GM10266 (cell line): ENCODE measurements around the gene CACTIN.

Experiments
- DNase-seq: peaks from one replicate; pipeline ENCODE4 v3.0.0; 2012; ENCODE audit errors: extremely low spot score
- TF ChIP-seq, protein P1 (sequence below): IDR thresholded peaks from 2 replicates; pipeline ENCODE4 v1.5.1; 2012; ENCODE audit warnings: mild to moderate bottlenecking, low read depth; ENCODE audit not compliant: control insufficient read depth, insufficient read depth; ENCODE audit errors: missing control alignments

CACTIN gene

DNA sequence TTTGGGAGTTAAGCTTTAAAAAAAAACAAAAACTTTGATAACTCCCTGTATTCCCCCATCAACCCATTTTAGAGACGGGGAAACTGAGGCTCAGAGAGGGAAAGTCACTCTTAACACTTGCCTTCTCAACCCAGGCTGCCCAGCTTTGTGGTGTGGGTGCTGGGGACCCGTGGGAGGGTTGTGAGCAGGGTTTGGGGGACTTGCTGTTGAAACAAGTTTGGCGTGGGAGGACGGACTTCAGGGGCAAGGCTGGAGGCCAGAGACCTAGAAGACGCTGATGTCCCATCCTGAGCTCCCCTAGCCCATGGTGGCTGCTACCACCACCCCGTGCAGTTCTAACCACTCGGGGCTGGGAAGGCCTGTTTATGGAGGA is 747 bp upstream of the CACTIN start:
- DNase-seq, result no peak
- TF ChIP-seq, protein P1, sequence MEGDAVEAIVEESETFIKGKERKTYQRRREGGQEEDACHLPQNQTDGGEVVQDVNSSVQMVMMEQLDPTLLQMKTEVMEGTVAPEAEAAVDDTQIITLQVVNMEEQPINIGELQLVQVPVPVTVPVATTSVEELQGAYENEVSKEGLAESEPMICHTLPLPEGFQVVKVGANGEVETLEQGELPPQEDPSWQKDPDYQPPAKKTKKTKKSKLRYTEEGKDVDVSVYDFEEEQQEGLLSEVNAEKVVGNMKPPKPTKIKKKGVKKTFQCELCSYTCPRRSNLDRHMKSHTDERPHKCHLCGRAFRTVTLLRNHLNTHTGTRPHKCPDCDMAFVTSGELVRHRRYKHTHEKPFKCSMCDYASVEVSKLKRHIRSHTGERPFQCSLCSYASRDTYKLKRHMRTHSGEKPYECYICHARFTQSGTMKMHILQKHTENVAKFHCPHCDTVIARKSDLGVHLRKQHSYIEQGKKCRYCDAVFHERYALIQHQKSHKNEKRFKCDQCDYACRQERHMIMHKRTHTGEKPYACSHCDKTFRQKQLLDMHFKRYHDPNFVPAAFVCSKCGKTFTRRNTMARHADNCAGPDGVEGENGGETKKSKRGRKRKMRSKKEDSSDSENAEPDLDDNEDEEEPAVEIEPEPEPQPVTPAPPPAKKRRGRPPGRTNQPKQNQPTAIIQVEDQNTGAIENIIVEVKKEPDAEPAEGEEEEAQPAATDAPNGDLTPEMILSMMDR, result no peak

DNA sequence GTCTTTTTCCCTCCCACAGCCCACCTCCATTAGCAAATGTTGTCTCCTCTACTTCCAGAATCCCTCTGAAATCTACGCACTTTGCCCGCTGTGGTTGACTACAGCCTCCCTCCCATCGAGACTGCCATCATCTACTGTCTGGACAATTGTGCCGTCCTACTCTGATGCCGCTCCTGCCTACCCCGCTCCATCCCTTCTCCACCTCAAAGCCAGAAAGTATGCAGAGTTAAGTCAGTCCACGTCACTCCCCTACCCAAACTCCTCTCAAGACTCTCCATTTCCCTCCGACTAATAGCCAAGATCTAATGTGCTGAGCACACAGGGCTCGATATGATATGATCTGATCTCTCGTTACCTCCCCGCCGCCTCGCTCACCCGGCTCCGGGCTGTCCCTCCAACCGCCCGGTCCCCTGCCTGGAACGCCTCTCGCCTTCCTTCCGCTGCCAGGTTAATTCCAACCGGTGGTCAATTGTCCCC is 556 bp downstream of the CACTIN start:
- no peak for DNase-seq
- TF ChIP-seq, protein P1, result no peak

DNA sequence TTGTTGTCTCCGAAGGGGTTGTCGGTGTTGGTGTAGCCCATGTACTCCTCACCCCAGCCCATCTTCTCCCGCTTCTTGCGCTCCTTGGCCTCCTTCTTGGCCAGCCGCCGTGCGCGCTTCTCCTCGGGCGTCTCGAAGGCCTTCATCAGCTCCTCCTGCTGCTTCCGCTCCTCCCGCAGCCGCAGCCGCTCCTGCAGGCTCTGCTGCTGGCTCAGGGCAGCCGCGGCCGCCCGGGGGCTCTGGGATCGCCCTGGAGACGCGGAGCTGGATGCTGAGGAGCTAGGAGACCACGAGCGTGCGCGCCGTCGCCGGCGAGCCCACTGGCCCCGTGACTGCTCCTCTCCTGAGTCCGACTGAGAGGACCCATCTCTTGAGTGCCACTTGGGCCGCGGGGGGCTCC is 2.9 kb downstream of the CACTIN start:
- no peak for DNase-seq
- TF ChIP-seq, protein P1, result no peak

DNA sequence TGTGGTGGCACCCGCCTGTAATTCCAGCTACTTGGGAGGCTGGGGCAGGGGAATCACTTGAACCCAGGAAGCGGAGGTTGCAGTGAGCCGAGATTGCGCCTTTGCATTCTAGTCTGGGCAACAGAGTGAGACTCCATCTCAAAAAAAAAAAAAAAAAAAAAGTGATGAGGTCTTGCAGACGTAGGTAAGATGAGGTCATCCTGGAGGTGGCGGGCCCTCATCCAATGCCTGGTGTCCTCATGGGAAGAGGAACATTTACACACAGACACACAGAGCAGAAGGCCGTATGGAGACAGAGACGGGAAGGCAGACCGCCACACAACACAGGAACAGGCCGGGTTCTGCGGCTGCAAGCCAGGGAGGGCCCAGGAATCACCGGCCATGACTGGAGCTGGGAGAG is 4.4 kb downstream of the CACTIN start:
- TF ChIP-seq, protein P1, result no peak

DNA sequence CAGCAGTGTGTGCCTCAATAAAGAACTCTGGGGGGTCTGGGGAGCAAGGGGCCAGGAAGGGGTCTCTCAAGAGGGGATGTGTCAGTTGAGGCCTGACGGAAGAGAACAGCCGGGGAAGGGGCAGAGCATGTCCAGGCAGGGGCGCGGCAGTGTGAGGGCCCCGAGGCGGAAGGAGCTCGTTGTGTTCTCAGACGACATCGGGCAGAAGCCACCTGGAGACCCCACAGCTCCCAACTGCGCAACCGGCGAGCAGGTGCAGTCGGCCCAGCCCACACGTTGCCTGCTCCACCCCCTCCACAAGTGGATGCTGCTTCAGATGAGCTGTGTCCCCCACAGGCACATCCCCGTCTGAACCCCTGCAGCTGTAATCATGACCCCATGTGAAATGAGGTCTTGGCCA is 4.9 kb downstream of the CACTIN start:
- DNase-seq, result no peak
- TF ChIP-seq, protein P1, result no peak

More for the DNA sequence above, 4.4 kb downstream of the CACTIN start:
- no peak for DNase-seq

DNA sequence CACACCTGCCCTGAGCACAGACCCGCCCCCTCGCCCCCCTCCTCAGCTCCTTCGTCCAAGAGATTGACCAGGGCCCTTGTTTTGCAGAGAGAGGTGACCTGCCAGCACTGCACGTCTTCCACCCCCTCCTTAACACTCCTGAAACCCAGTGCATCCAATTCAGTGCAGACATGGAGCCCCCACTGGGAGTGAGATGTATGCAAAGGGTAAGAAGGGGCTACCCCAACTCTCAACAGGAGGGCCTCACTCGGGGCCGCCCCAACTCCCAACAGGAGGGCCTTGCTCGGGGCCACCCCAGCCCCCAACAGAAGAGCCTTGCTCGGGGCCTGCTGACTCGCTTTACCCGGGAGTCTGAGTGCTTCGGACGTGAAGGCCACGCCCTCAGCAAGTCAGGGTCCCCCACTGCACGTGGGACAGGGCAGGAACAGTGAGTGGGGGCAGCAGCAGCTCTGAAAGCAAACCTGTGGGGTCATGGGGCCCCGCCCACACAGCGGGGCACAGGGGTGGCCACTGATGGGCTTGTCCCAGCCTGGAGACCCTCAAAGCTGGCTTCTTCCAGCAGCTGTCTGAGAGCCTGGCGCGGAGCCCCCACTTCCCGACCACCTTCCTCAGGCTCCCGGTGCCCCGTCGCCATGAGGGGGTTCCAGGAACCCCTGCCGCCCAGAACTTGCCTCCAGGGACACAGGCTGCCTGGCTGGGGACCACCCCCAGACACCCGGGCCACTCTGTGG is 5.6 kb downstream of the CACTIN start:
- DNase-seq, result no peak
- TF ChIP-seq, protein P1, result no peak

DNA sequence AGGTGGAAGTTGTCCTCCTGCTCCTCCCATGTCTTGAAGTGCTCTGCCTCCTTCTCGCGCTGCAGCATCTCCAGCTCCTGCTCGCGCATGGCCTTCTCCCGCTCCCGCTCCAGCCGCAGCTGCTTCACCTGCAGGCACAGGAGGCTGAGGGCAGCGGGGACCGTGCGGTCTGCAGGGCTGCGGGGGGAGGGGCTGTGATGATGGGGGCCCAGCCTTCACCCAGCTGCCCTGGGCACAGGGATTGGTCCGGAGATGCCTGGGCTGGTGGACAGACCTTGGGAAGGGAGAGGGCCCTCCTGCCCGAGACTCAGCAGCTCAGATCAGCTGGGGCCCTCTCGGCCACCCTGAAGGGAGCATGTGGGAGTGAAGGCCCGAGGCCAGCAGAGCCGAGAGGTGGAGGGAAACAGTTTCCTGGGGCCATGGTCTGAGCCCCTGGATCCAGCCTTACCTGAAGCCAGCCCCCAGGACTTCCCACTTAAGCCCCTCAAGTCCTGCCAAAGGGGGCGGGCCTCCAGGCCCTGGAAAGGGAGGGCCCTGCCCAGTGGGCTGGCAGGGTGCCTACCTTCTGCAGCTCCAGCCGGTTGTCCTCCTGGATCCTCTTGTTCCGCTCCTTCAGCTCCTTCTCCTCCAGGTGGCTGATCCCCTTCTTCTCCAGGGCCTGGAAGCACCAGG is 6.3 kb downstream of the CACTIN start:
- TF ChIP-seq, protein P1, result no peak
- no peak for DNase-seq
